GM12878 (cell line): ENCODE data around the gene PIGS. TPM values are rescaled to one million over a fixed set of nuclear protein-coding genes. Genes with fewer than 3 reads are reported as not detected.

Source experiments
- E2F8 ChIP-seq: fragments of 450-650 bp; IDR thresholded peaks from 2 replicates; pipeline ENCODE4 v1.6.1; 2018; ENCODE audit warnings: mild to moderate bottlenecking, low read depth, moderate library complexity; ENCODE audit not compliant: partially characterized antibody
- IKZF1 ChIP-seq: fragments of 450-650 bp; conservative IDR thresholded peaks from 2 replicates; pipeline ENCODE4 v1.6.1; 2017; ENCODE audit warnings: antibody characterized with exemption, mild to moderate bottlenecking
- MAX ChIP-seq: IDR thresholded peaks from 2 replicates; pipeline ENCODE4 v1.6.1; 2012; ENCODE audit warnings: low read depth, low read length, improper control_type of control experiment
- MTA3 ChIP-seq: IDR thresholded peaks from 2 replicates; pipeline ENCODE4 v1.6.1; 2012; ENCODE audit warnings: low read length, inconsistent platforms, borderline replicate concordance
- NR2C1 ChIP-seq: fragments of 450-650 bp; IDR thresholded peaks from 2 replicates; pipeline ENCODE4 v1.6.1; 2017; ENCODE audit warnings: antibody characterized with exemption, mild to moderate bottlenecking, moderate library complexity
- PKNOX1 ChIP-seq: fragments of 450-650 bp; IDR thresholded peaks from 2 replicates; pipeline ENCODE4 v1.6.1; 2016; ENCODE audit warnings: mild to moderate bottlenecking
- TAF1 ChIP-seq: IDR thresholded peaks from 2 replicates; pipeline ENCODE4 v1.6.1; 2011; ENCODE audit warnings: mild to moderate bottlenecking, low read depth, low read length, borderline replicate concordance
- polyA plus RNA-seq, 11 experiments: library from polyadenylated mRNA; depleted of rRNA in 4 of 11; unstranded in 6 of 11; stranded (reverse) in 5 of 11; fragments of >200 nt; fragmentation: Nextera tagmentation in 4 of 11; fragmentation: Illumina TruSeq in 1 of 11; extraction: Ambion mirVana in 4 of 11; extraction: Trizol in 1 of 11; gene quantifications; 1 replicate in 1 of 11; 2 replicates in 10 of 11; pipeline versions ENCODE4 v1.2.1 to v1.2.3, GENCODE V29; 2011 to 2016; ENCODE audit warnings: inconsistent platforms in 2 of 11, missing spikeins in 2 of 11, low read depth in 1 of 11
- total RNA-seq, 4 experiments: library from RNA; depleted of rRNA in 3 of 4; stranded (reverse); fragments of >200 nt in 3 of 4; fragmentation: Illumina TruSeq in 1 of 4; extraction: Trizol in 1 of 4; gene quantifications; 2 replicates each; pipeline versions ENCODE4 v1.2.1 to v1.2.3, GENCODE V29; 2013 to 2021

Gene PIGS
- total and polyA plus RNA-seq, 10 of the 15 experiments (the other 5 are each of a cell fraction or from before 2014, with no cell fraction given), result 27.5 to 73.7 (median 50.7) TPM

DNA sequence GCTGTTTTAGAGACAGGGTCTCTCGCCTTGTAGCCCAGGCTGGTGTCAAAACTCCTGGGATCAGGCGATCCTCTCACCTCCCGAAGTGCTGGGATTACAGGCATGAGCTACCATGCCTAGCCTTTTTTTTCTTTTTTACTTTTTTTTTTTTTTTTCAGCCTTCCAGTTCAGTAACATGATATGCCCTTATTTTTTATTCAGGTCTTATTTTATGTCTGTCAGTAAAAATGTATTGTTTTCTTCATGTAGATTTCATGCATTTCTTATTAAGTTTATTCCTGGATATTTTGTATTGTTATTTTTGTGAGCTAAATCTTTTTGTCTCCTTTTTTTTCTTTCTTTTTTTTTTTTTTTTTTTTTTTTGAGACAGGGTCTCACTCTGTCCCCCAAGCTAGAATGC, 67.9 kb downstream of the PIGS start (continued):
- TF ChIP-seq E2F8 (no peak), IKZF1 (no peak), MTA3 (no peak), TAF1 (no peak), MAX (no peak), NR2C1 (no peak), PKNOX1 (no peak)

Other genes starting within 250 kb of the PIGS start
Only the 7 nearest of the 22 such genes appear.
- not detected in 2 replicates for gene FOXN1, start 65.2 kb downstream of the PIGS start, total RNA-seq (2014; rRNA removed)
- not detected in 2 replicates for gene FOXN1, start 65.2 kb downstream of the PIGS start, total RNA-seq (2014; rRNA removed; fragmentation: Illumina TruSeq; extraction: Trizol)
- not detected in 2 replicates for gene FOXN1, start 65.2 kb downstream of the PIGS start, total RNA-seq (2021)
- not detected in 2 replicates for gene FOXN1, start 65.2 kb downstream of the PIGS start, polyA plus RNA-seq (2011; rRNA removed)
- not detected in 2 replicates for gene FOXN1, start 65.2 kb downstream of the PIGS start, polyA plus RNA-seq (2014; fragmentation: Illumina TruSeq; extraction: Trizol)
- gene FOXN1, start 65.2 kb downstream of the PIGS start, polyA plus RNA-seq (2014; fragmentation: Nextera tagmentation; extraction: Ambion mirVana), result not detected
- not detected in 2 replicates for gene FOXN1, start 65.2 kb downstream of the PIGS start, polyA plus RNA-seq (2014; rRNA removed)
- gene FOXN1, start 65.2 kb downstream of the PIGS start, polyA plus RNA-seq (2016; fragmentation: Nextera tagmentation; extraction: Ambion mirVana), result not detected
- 109 and 117 TPM in 2 replicates for gene UNC119, start 18.9 kb downstream of the PIGS start, total RNA-seq (2014; rRNA removed)
- gene UNC119, start 18.9 kb downstream of the PIGS start, total RNA-seq (2014; rRNA removed; fragmentation: Illumina TruSeq; extraction: Trizol), result 45.6 and 47.2 TPM in 2 replicates
- 70.7 and 75.6 TPM in 2 replicates for gene UNC119, start 18.9 kb downstream of the PIGS start, total RNA-seq (2021)
- 275 and 436 TPM in 2 replicates for gene UNC119, start 18.9 kb downstream of the PIGS start, polyA plus RNA-seq (2011; rRNA removed)
- 28.9 and 68.4 TPM in 2 replicates for gene UNC119, start 18.9 kb downstream of the PIGS start, polyA plus RNA-seq (2014; fragmentation: Illumina TruSeq; extraction: Trizol)
- gene UNC119, start 18.9 kb downstream of the PIGS start, polyA plus RNA-seq (2014; fragmentation: Nextera tagmentation; extraction: Ambion mirVana), result 1 to 10 TPM; 2.7 to 7.4 TPM
- gene UNC119, start 18.9 kb downstream of the PIGS start, polyA plus RNA-seq (2014; rRNA removed), result 126 and 135 TPM in 2 replicates
- 10 to 100 TPM; 38.5 to 46.1 TPM for gene UNC119, start 18.9 kb downstream of the PIGS start, polyA plus RNA-seq (2016; fragmentation: Nextera tagmentation; extraction: Ambion mirVana)
- gene ALDOC, start 5.4 kb upstream of the PIGS start, total RNA-seq (2014; rRNA removed), result 110 and 119 TPM in 2 replicates
- 55.9 and 62.4 TPM in 2 replicates for gene ALDOC, start 5.4 kb upstream of the PIGS start, total RNA-seq (2014; rRNA removed; fragmentation: Illumina TruSeq; extraction: Trizol)
- gene ALDOC, start 5.4 kb upstream of the PIGS start, total RNA-seq (2021), result 59.9 and 71.4 TPM in 2 replicates
- gene ALDOC, start 5.4 kb upstream of the PIGS start, polyA plus RNA-seq (2011; rRNA removed), result 109 and 268 TPM in 2 replicates
- 62.1 and 89.8 TPM in 2 replicates for gene ALDOC, start 5.4 kb upstream of the PIGS start, polyA plus RNA-seq (2014; fragmentation: Illumina TruSeq; extraction: Trizol)
- gene ALDOC, start 5.4 kb upstream of the PIGS start, polyA plus RNA-seq (2014; fragmentation: Nextera tagmentation; extraction: Ambion mirVana), result 100 to 1,000 TPM in 1 of 2 experiments, 10 to 100 TPM in 1; 66.6 to 107 TPM
- gene ALDOC, start 5.4 kb upstream of the PIGS start, polyA plus RNA-seq (2014; rRNA removed), result 121 and 140 TPM in 2 replicates
- gene ALDOC, start 5.4 kb upstream of the PIGS start, polyA plus RNA-seq (2016; fragmentation: Nextera tagmentation; extraction: Ambion mirVana), result 10 to 100 TPM; 16.0 to 19.3 TPM
- 101 and 102 TPM in 2 replicates for gene SPAG5, start 27.5 kb upstream of the PIGS start, total RNA-seq (2014; rRNA removed)
- 108 TPM in 2 replicates for gene SPAG5, start 27.5 kb upstream of the PIGS start, total RNA-seq (2014; rRNA removed; fragmentation: Illumina TruSeq; extraction: Trizol)
- 103 TPM in 2 replicates for gene SPAG5, start 27.5 kb upstream of the PIGS start, total RNA-seq (2021)
- 161 and 166 TPM in 2 replicates for gene SPAG5, start 27.5 kb upstream of the PIGS start, polyA plus RNA-seq (2011; rRNA removed)
- gene SPAG5, start 27.5 kb upstream of the PIGS start, polyA plus RNA-seq (2014; fragmentation: Illumina TruSeq; extraction: Trizol), result 96.2 and 101 TPM in 2 replicates
- 100 to 1,000 TPM in 1 of 2 experiments, 10 to 100 TPM in 1; 73.5 to 139 TPM for gene SPAG5, start 27.5 kb upstream of the PIGS start, polyA plus RNA-seq (2014; fragmentation: Nextera tagmentation; extraction: Ambion mirVana)
- gene SPAG5, start 27.5 kb upstream of the PIGS start, polyA plus RNA-seq (2014; rRNA removed), result 84.4 and 86.9 TPM in 2 replicates
- gene SPAG5, start 27.5 kb upstream of the PIGS start, polyA plus RNA-seq (2016; fragmentation: Nextera tagmentation; extraction: Ambion mirVana), result 100 to 1,000 TPM; 167 to 171 TPM
- gene RSKR, start 42.7 kb upstream of the PIGS start, total RNA-seq (2014; rRNA removed), result 8.5 and 9.2 TPM in 2 replicates
- 8.4 and 9.0 TPM in 2 replicates for gene RSKR, start 42.7 kb upstream of the PIGS start, total RNA-seq (2014; rRNA removed; fragmentation: Illumina TruSeq; extraction: Trizol)
- gene RSKR, start 42.7 kb upstream of the PIGS start, total RNA-seq (2021), result 11.3 and 13.0 TPM in 2 replicates
- gene RSKR, start 42.7 kb upstream of the PIGS start, polyA plus RNA-seq (2011; rRNA removed), result 18.6 and 22.4 TPM in 2 replicates
- gene RSKR, start 42.7 kb upstream of the PIGS start, polyA plus RNA-seq (2014; fragmentation: Illumina TruSeq; extraction: Trizol), result 12.7 and 13.9 TPM in 2 replicates
- 1 to 10 TPM in 1 of 2 experiments, under 1 TPM in 1; 0.52 to 1.0 TPM for gene RSKR, start 42.7 kb upstream of the PIGS start, polyA plus RNA-seq (2014; fragmentation: Nextera tagmentation; extraction: Ambion mirVana)
- 13.2 and 18.0 TPM in 2 replicates for gene RSKR, start 42.7 kb upstream of the PIGS start, polyA plus RNA-seq (2014; rRNA removed)
- gene RSKR, start 42.7 kb upstream of the PIGS start, polyA plus RNA-seq (2016; fragmentation: Nextera tagmentation; extraction: Ambion mirVana), result 1 to 10 TPM; 1.7 to 3.6 TPM
- gene BLTP2, start 73.6 kb upstream of the PIGS start, total RNA-seq (2014; rRNA removed), result 116 and 120 TPM in 2 replicates
- gene BLTP2, start 73.6 kb upstream of the PIGS start, total RNA-seq (2014; rRNA removed; fragmentation: Illumina TruSeq; extraction: Trizol), result 88.7 and 90.4 TPM in 2 replicates
- gene BLTP2, start 73.6 kb upstream of the PIGS start, total RNA-seq (2021), result 128 and 151 TPM in 2 replicates
- 82.3 and 134 TPM in 2 replicates for gene BLTP2, start 73.6 kb upstream of the PIGS start, polyA plus RNA-seq (2011; rRNA removed)
- 73.8 and 76.2 TPM in 2 replicates for gene BLTP2, start 73.6 kb upstream of the PIGS start, polyA plus RNA-seq (2014; fragmentation: Illumina TruSeq; extraction: Trizol)
- gene BLTP2, start 73.6 kb upstream of the PIGS start, polyA plus RNA-seq (2014; fragmentation: Nextera tagmentation; extraction: Ambion mirVana), result 10 to 100 TPM; 14.2 to 16.9 TPM
- gene BLTP2, start 73.6 kb upstream of the PIGS start, polyA plus RNA-seq (2014; rRNA removed), result 80.0 and 89.3 TPM in 2 replicates
- gene BLTP2, start 73.6 kb upstream of the PIGS start, polyA plus RNA-seq (2016; fragmentation: Nextera tagmentation; extraction: Ambion mirVana), result 10 to 100 TPM; 67.2 to 71.5 TPM
- gene SDF2, start 90.4 kb upstream of the PIGS start, total RNA-seq (2014; rRNA removed), result 34.1 and 35.8 TPM in 2 replicates
- 32.9 and 34.3 TPM in 2 replicates for gene SDF2, start 90.4 kb upstream of the PIGS start, total RNA-seq (2014; rRNA removed; fragmentation: Illumina TruSeq; extraction: Trizol)
- 26.2 and 29.8 TPM in 2 replicates for gene SDF2, start 90.4 kb upstream of the PIGS start, total RNA-seq (2021)
- gene SDF2, start 90.4 kb upstream of the PIGS start, polyA plus RNA-seq (2011; rRNA removed), result 37.8 and 45.3 TPM in 2 replicates
- 37.7 and 46.1 TPM in 2 replicates for gene SDF2, start 90.4 kb upstream of the PIGS start, polyA plus RNA-seq (2014; fragmentation: Illumina TruSeq; extraction: Trizol)
- 10 to 100 TPM; 72.7 to 81.0 TPM for gene SDF2, start 90.4 kb upstream of the PIGS start, polyA plus RNA-seq (2014; fragmentation: Nextera tagmentation; extraction: Ambion mirVana)
- 31.4 and 33.5 TPM in 2 replicates for gene SDF2, start 90.4 kb upstream of the PIGS start, polyA plus RNA-seq (2014; rRNA removed)
- 10 to 100 TPM; 46.9 to 60.9 TPM for gene SDF2, start 90.4 kb upstream of the PIGS start, polyA plus RNA-seq (2016; fragmentation: Nextera tagmentation; extraction: Ambion mirVana)